Left lung (tissue), 10 donors: Measurements from ENCODE around the gene WWC2. TPM values are rescaled to one million over a fixed set of nuclear protein-coding genes. Genes with fewer than 3 reads are reported as not detected.

Experiments
- ATAC-seq: fragments of 200-7000 bp; cut with Tn5 transposase; one replicate; pipeline ENCODE4 v1.9.1; 2020; ENCODE audit warnings: moderate library complexity
- DNase-seq, 4 donors: peaks; one replicate each; pipeline ENCODE4 v3.0.0-alpha.2; 2013 to 2020
- H3K27ac ChIP-seq, 2 donors: fragments of 200-600 bp; sonication (generic) in 1 of 2; one replicate each; pipeline versions ENCODE4 v1.5.0 to v1.8.0; 2020 to 2021
- H3K27me3 ChIP-seq, 2 donors: fragments of 200-600 bp; sonication (generic) in 1 of 2; one replicate each; pipeline versions ENCODE4 v1.5.0 to v1.8.0; 2020 to 2021
- H3K36me3 ChIP-seq, 2 donors: fragments of 200-600 bp; sonication (generic) in 1 of 2; one replicate each; pipeline versions ENCODE4 v1.5.0 to v1.8.0; 2020 to 2021
- H3K4me1 ChIP-seq, 2 donors: fragments of 200-600 bp; one replicate each; pipeline ENCODE4 v1.8.0; 2021
- H3K4me3 ChIP-seq, 2 donors: fragments of 200-600 bp; sonication (generic) in 1 of 2; one replicate each; pipeline versions ENCODE4 v1.5.0 to v1.8.0; 2020 to 2021; ENCODE audit warnings: mild to moderate bottlenecking in 1 of 2
- H3K9me3 ChIP-seq, 2 donors: fragments of 200-600 bp; sonication (generic) in 1 of 2; one replicate each; pipeline versions ENCODE4 v1.5.0 to v1.8.0; 2020 to 2021
- intact Hi-C, 2 donors: fragments of 100-400 bp; cut with DNase I; formaldehyde crosslinking; loops; one replicate each; pipeline versions ENCODE4 v1.11.2 to v1.14.2; 2022
- polyA plus RNA-seq, 6 donors: library from polyadenylated mRNA; unstranded; fragments of 120-200 nt; gene quantifications; one replicate each; pipeline ENCODE4 v1.2.1, GENCODE V29; 2013; ENCODE audit not compliant: insufficient read length in 6 of 6
- total RNA-seq, 2 donors: library from RNA; stranded (reverse); fragmentation: NEBNext Ultra II Directional; extraction: Animal tissue kit (Norgen Biotek cat#: 25700); gene quantifications; one replicate each; pipeline ENCODE4 v1.2.1, GENCODE V29; 2021
- TF ChIP-seq, protein P1 (sequence below), 2 donors: fragments of 200-600 bp; sonication (generic) in 1 of 2; IDR thresholded peaks; one replicate each; pipeline versions ENCODE4 v1.5.0 to v1.8.0; 2021; ENCODE audit warnings: antibody characterized with exemption in 2 of 2
- donor health status: DM: no; HTN: yes; CAD: no.
- donor health status: DM: no; HTN: no; CAD: no.

Gene WWC2
- total and polyA plus RNA-seq, 8 donors, result 39.6 to 96.9 (median 52.3) TPM

DNA sequence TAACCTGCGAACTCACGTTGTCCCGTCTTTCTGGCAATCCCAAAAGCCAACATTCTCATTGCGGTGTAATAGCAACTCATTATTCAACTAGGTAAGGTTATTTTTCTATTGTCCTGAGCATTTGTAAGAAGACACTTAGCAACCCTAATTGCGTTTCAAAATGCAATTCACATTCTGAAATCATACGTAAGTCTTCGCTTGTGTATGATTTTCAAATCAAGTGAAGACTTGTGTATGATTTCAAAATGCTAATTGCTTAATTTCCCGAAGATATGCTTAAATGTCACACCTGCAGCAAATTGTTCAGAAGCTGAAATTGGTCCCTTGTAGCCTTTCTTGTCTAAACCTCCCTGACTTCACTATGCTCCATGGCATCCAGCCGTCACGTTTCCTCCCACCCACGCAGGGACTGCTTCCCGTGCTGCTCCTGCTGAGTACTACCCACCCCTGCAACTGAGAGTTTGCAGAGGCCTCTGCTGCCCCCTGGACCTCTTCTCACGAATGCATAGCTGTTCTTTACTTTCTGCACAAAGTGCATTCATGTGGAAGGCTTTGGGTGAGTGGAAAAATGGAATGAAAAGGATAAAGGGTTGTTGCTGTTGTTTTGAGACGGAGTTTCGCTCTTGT, 264.0 kb downstream of the WWC2 start:
- no peaks in the 10 kb centered on the region for H3K36me3 ChIP-seq
- no peaks in the 10 kb centered on the region for H3K4me1 ChIP-seq
- H3K27me3 ChIP-seq, result no peaks in the 10 kb centered on the region
- H3K27ac ChIP-seq, result no peak overlapping the region
- no peaks in the 10 kb centered on the region for H3K9me3 ChIP-seq
- no peak for DNase-seq
- TF ChIP-seq, protein P1, sequence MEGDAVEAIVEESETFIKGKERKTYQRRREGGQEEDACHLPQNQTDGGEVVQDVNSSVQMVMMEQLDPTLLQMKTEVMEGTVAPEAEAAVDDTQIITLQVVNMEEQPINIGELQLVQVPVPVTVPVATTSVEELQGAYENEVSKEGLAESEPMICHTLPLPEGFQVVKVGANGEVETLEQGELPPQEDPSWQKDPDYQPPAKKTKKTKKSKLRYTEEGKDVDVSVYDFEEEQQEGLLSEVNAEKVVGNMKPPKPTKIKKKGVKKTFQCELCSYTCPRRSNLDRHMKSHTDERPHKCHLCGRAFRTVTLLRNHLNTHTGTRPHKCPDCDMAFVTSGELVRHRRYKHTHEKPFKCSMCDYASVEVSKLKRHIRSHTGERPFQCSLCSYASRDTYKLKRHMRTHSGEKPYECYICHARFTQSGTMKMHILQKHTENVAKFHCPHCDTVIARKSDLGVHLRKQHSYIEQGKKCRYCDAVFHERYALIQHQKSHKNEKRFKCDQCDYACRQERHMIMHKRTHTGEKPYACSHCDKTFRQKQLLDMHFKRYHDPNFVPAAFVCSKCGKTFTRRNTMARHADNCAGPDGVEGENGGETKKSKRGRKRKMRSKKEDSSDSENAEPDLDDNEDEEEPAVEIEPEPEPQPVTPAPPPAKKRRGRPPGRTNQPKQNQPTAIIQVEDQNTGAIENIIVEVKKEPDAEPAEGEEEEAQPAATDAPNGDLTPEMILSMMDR (IDR thresholded peaks at IDR 0.05), result no peak
- no peak overlapping the region for H3K4me3 ChIP-seq
- no peak for ATAC-seq
- intact Hi-C loops, result no loop called here

DNA sequence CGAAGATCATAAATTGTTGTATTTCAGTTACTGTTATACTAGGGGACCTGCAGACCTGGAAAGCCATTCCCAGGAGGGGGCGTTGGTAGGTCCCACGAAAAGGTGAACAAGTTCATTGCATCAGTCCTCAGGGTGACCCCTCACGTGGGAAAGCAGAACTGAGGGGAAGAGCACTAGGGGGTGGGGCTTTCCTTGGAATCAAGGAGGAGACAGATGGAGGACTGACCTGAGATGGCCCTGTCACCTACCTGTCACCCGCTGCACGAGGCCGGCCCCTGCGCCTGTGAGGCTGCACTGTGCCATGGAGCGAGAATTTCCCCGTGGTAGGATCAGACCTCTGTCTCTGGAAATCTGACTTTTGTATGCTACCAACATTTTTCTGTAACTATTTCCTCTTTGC, 265.0 kb downstream of the WWC2 start:
- intact Hi-C loops, result no loop called here
- H3K27me3 ChIP-seq, result no peaks in the 10 kb centered on the region
- H3K36me3 ChIP-seq, result no peaks in the 10 kb centered on the region
- H3K27ac ChIP-seq, result no peak overlapping the region
- H3K4me3 ChIP-seq, result no peak overlapping the region
- ATAC-seq (no peak), DNase-seq (no peak)
- TF ChIP-seq, protein P1 (IDR thresholded peaks at IDR 0.05), result no peak
- H3K4me1 ChIP-seq, result no peaks in the 10 kb centered on the region
- no peaks in the 10 kb centered on the region for H3K9me3 ChIP-seq

DNA sequence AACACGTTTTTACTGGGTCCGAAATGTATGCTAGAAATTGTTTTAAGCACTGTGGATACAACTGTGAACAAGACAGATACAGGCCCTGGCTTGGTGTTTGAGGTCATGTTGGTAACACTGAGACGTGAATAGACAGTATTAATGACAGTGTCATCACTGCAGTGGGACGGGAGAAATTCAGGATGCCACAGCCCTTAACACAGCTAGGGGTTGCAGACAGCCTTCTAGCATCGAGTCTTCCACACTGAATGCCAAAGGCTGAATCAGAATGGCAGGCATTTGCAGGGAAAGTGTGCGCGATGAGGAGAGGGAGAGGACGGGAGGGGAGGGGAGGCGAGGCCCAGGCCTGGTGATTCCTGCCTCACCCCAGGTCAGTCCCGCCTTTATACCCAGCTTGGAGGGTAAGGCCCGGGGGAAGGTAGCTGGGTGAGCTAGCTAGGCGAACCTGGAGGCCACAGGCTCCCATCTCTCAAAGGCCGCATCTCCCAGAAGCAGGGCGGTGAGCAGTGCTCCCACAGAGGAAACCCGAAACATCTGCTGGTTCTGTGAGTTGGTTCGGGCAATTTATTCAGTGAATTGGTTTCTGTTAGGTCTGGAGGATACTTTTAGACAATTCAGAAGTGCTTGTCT, 267.3 kb downstream of the WWC2 start:
- intact Hi-C loops, result no loop called here
- Histone ChIP-seq H3K9me3 (no peaks in the 10 kb centered on the region), H3K27ac (no peak overlapping the region), H3K4me1 (no peaks in the 10 kb centered on the region), H3K36me3 (no peaks in the 10 kb centered on the region), H3K4me3 (no peak overlapping the region), H3K27me3 (no peaks in the 10 kb centered on the region)
- ATAC-seq, result no peak
- TF ChIP-seq, protein P1 (IDR thresholded peaks at IDR 0.05), result no peak
- DNase-seq, result no peak

GRCh38 chr4:183369073-183369472, 270.0 kb downstream of the WWC2 start:
- TF ChIP-seq, protein P1 (IDR thresholded peaks at IDR 0.05), result no peak
- H3K36me3 ChIP-seq, result no peaks in the 10 kb centered on the region
- no peaks in the 10 kb centered on the region for H3K4me1 ChIP-seq
- no peak overlapping the region for H3K27ac ChIP-seq
- H3K4me3 ChIP-seq, result no peak overlapping the region
- DNase-seq (no peak), ATAC-seq (no peak)
- intact Hi-C loops, result no loop called here
- H3K9me3 ChIP-seq, result peaks cover 0 to 7% of the 10 kb centered on the region in 2 donors
- no peaks in the 10 kb centered on the region for H3K27me3 ChIP-seq

Other genes starting within 250 kb of the WWC2 start
- gene DCTD, start 181.9 kb upstream of the WWC2 start, total RNA-seq, result 10 to 100 TPM; 83.4 to 96.9 TPM
- gene DCTD, start 181.9 kb upstream of the WWC2 start, polyA plus RNA-seq, result 100 to 1,000 TPM; 104 to 116 (median 107) TPM
- not detected for gene CLDN22, start 221.0 kb downstream of the WWC2 start, total RNA-seq
- under 1 TPM in 5 of 6 donors, not detected in 1; 0.45 to 0.74 (median 0.60) TPM for gene CLDN22, start 221.0 kb downstream of the WWC2 start, polyA plus RNA-seq
- not detected for gene CLDN24, start 223.2 kb downstream of the WWC2 start, total RNA-seq
- gene CLDN24, start 223.2 kb downstream of the WWC2 start, polyA plus RNA-seq, result under 1 TPM in 2 of 6 donors, not detected in 4; 0.25 to 0.53 TPM